Measurements from ENCODE around the gene RAP2B. TPM values are rescaled to one million over a fixed set of nuclear protein-coding genes. Genes with fewer than 3 reads are reported as not detected.

Gene RAP2B
- total and polyA plus RNA-seq, 12 donors: 2.6 to 25.1 (median 10.9) TPM

DNA sequence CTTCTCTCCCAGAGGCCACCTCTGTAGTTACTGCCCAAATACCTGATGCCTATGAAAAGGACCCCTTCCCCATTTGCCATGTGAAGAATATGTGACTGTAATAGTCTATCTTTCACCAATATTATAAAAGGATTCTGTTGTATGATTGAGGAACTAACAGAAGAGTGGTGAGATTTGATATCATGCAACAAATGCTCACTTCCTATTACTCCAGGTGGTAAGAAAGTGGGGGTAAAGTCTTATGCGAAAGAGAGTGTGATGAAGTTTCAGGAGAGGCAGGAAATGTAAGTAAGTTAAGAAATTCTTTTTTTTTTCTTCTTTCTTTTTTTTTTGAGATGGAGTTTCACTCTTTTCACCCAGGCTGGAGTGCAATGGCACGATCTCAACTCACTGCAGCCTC lies 24.4 kb upstream of the RAP2B start:
- WGBS, 4 donors: 72 to 90% (median 83%) methylated on average over 2 of the region's 2 CpGs
- Histone ChIP-seq H3K36me3 (replicated peaks in 1 of 2) (no peaks in the 10 kb centered on the region), H3K9me3 (replicated peaks in 1 of 3) (no peaks in the 10 kb centered on the region), H3K4me1 (replicated peaks in 1 of 2) (no peaks in the 10 kb centered on the region), H3K27me3 (no peaks in the 10 kb centered on the region), H3K27ac (no peak overlapping the region), H3K4me3 (no peak overlapping the region)
- no peak for DNase-seq
- TF ChIP-seq, protein P1, sequence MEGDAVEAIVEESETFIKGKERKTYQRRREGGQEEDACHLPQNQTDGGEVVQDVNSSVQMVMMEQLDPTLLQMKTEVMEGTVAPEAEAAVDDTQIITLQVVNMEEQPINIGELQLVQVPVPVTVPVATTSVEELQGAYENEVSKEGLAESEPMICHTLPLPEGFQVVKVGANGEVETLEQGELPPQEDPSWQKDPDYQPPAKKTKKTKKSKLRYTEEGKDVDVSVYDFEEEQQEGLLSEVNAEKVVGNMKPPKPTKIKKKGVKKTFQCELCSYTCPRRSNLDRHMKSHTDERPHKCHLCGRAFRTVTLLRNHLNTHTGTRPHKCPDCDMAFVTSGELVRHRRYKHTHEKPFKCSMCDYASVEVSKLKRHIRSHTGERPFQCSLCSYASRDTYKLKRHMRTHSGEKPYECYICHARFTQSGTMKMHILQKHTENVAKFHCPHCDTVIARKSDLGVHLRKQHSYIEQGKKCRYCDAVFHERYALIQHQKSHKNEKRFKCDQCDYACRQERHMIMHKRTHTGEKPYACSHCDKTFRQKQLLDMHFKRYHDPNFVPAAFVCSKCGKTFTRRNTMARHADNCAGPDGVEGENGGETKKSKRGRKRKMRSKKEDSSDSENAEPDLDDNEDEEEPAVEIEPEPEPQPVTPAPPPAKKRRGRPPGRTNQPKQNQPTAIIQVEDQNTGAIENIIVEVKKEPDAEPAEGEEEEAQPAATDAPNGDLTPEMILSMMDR (IDR thresholded peaks at IDR 0.05): no peak
- TF ChIP-seq POLR2A (IDR thresholded peaks at IDR 0.05): no peak
- intact Hi-C loops (cut with DNase I): loop anchor here in 1 of 2 donors (10.0 kb wide), 1 partner anchor 73 kb away; no protein-coding TSS in a partner anchor

DNA sequence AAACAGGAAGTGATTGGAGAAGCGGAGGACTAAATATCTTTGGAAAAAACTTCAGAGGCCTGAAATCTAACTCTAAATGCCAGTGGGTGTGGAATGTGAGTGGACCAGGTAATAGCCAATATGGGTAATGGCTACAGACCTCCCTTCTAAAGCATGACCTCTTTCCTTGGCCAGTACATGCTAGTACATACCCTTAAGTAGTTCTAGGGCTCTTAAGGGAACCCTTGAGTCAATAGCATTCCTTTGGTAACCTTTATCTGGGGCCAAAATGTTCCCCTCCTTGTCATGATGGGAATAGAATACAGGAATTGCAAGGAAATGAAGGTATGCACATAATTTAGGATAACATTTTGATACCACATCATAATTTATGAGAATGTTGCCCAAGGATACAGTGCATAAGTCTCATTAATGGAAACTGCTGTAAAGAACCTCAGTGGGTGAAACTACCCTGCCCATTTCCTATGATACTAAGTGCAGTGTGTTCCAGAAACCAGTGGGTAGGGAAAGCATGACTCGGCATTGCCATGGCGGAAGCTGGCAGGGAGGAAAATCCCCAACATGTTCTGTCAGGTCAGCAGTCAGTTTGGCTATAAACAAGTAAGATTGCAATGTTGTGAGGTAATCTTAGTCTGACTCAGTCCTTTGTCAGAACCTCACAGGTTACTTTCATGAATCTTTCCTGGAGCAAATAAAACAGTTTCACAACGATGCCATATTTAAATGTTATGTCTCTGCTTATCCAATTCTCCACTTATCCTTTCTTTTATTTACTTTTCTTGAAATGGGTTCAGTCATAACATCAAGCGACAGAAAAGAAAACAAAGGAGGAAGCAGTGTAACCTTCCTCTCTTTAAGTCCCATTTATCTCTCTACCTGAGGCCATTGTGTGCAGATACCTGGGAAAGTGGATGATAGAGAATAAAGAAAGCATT lies 23.5 kb upstream of the RAP2B start:
- peak; percentile 24 to 70 (median 62) for DNase-seq
- Histone ChIP-seq H3K36me3 (replicated peaks in 1 of 2) (no peaks in the 10 kb centered on the region), H3K27me3 (no peaks in the 10 kb centered on the region), H3K27ac (peak overlapping the region in 2 of 5 donors; percentile 54 to 62), H3K4me1 (replicated peaks in 1 of 2) (no peaks in the 10 kb centered on the region), H3K4me3 (no peak overlapping the region), H3K9me3 (replicated peaks in 1 of 3) (no peaks in the 10 kb centered on the region)
- 48 to 64% (median 54%) methylated on average over 5 of the region's 5 CpGs for WGBS, 4 donors
- intact Hi-C loops (cut with DNase I): loop anchor here in 1 of 2 donors (10.0 kb wide), 1 partner anchor 74 kb away; no protein-coding TSS in a partner anchor
- TF ChIP-seq, protein P1 (IDR thresholded peaks at IDR 0.05): no peak
- TF ChIP-seq POLR2A (IDR thresholded peaks at IDR 0.05): no peak

DNA sequence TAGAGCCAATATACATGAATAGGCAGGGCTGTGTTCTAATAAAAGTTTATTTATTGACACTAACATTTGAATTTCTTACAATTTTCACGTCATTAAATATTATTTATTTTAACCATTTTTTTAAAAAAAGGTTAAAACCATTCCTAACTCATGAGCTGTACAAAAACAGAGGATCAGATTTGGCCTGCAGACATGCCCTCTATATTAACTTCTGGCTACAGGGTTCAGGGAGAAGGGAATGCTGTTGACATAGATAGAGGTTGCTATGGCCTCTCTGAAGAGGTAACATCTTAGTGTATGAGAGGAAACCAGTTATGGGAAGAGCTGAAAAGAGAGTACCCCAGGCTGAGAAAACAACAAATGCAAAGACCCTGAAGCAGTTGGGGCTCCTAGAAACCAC lies 19.1 kb upstream of the RAP2B start:
- TF ChIP-seq, protein P1 (IDR thresholded peaks at IDR 0.05): no peak
- TF ChIP-seq POLR2A (IDR thresholded peaks at IDR 0.05): no peak
- intact Hi-C loops (cut with DNase I): no loop called here
- Histone ChIP-seq H3K27ac (no peak overlapping the region), H3K4me3 (no peak overlapping the region), H3K4me1 (replicated peaks in 1 of 2) (no peaks in the 10 kb centered on the region), H3K27me3 (no peaks in the 10 kb centered on the region), H3K9me3 (replicated peaks in 1 of 3) (no peaks in the 10 kb centered on the region), H3K36me3 (replicated peaks in 1 of 2) (no peaks in the 10 kb centered on the region)
- 36 to 63% (median 49%) methylated on average over 1 of the region's 1 CpG for WGBS, 4 donors
- DNase-seq: no peak

DNA sequence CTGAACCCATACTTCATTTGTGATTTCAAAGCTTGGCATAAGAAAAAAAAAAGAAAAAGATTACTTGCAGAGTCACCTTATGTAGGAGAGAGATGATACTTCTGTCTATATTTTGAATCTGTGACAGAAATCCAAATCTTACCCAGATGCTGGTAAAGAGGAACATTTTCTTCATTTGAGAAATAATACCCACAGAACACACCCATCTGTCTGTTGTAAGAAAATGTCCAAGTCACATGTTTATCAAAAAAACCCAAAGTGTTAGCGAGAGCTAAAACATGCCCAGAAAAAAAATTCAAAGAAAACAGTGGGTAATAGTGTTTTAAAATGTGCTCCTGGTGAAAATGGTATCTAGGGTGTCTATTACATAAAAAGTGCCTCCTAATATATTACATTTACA lies 18.0 kb upstream of the RAP2B start:
- H3K9me3 ChIP-seq (replicated peaks in 1 of 3): no peaks in the 10 kb centered on the region
- peak overlapping the region in 1 of 5 donors; percentile 8 for H3K27ac ChIP-seq
- WGBS, 4 donors: 62 to 72% (median 70%) methylated on average over 1 of the region's 1 CpG
- no peak overlapping the region for H3K4me3 ChIP-seq
- intact Hi-C loops (cut with DNase I): no loop called here
- no peak for DNase-seq
- H3K4me1 ChIP-seq (replicated peaks in 1 of 2): no peaks in the 10 kb centered on the region
- H3K27me3 ChIP-seq: no peaks in the 10 kb centered on the region
- no peaks in the 10 kb centered on the region for H3K36me3 ChIP-seq (replicated peaks in 1 of 2)
- TF ChIP-seq, protein P1 (IDR thresholded peaks at IDR 0.05): no peak
- TF ChIP-seq POLR2A (IDR thresholded peaks at IDR 0.05): no peak
